Transverse colon (tissue), 4 donors: ENCODE measurements around the gene PLPP3.

ENCODE experiments used
- POLR2A ChIP-seq: fragments of 450-650 bp; IDR thresholded peaks from one replicate; pipeline ENCODE4 v1.6.1; 2016; ENCODE audit warnings: antibody characterized with exemption, mild to moderate bottlenecking, moderate library complexity
- POLR2AphosphoS5 ChIP-seq, 3 donors: sonication (generic); formaldehyde crosslinking; IDR thresholded peaks; one replicate each; pipeline ENCODE4 v1.6.1; 2016; ENCODE audit warnings: antibody characterized with exemption in 3 of 3
- TF ChIP-seq, protein P1 (sequence below), 5 experiments: fragments of 200-600 bp in 3 of 5; fragments of 450-650 bp in 2 of 5; sonication (generic) in 3 of 5; IDR thresholded peaks; 1 replicate in 2 of 5; 2 replicates in 3 of 5; pipeline ENCODE4 v1.5.1; 2016 to 2017; ENCODE audit warnings: antibody characterized with exemption in 5 of 5, inconsistent platforms in 3 of 5, mild to moderate bottlenecking in 2 of 5, moderate library complexity in 1 of 5

DNA sequence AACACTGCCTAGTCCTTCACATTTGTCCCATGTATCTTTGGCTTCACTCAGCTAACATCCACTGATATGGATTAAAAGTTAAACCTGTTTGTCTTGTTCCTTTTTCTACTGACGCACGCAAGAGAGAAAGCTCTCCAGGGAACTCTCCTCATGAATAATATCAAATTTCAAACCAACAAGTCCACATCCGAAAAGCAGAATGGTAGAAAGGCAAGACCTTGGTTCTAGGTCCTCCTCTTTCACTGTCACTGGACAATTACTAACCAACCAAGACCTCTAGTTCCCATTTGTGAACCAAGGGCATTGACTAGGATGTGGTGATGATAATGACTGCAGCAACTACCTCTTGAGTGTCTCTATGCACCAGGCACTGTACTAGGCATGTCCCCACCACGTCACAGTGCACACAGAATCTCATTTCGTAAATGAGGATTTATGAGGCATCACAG, 8.4 kb downstream of the PLPP3 start:
- TF ChIP-seq, protein P1, sequence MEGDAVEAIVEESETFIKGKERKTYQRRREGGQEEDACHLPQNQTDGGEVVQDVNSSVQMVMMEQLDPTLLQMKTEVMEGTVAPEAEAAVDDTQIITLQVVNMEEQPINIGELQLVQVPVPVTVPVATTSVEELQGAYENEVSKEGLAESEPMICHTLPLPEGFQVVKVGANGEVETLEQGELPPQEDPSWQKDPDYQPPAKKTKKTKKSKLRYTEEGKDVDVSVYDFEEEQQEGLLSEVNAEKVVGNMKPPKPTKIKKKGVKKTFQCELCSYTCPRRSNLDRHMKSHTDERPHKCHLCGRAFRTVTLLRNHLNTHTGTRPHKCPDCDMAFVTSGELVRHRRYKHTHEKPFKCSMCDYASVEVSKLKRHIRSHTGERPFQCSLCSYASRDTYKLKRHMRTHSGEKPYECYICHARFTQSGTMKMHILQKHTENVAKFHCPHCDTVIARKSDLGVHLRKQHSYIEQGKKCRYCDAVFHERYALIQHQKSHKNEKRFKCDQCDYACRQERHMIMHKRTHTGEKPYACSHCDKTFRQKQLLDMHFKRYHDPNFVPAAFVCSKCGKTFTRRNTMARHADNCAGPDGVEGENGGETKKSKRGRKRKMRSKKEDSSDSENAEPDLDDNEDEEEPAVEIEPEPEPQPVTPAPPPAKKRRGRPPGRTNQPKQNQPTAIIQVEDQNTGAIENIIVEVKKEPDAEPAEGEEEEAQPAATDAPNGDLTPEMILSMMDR (IDR thresholded peaks at IDR 0.05), result no peak
- TF ChIP-seq POLR2AphosphoS5 (IDR thresholded peaks at IDR 0.05), result no peak
- TF ChIP-seq POLR2A, result no peak
